CD4-positive, alpha-beta T cell treated with Interleukin-4 for 4 hours (primary cell): ENCODE measurements around the gene CYP4F2.
"Not testable (repeated sequence)": the region's sequence is repeated elsewhere in the genome, so short reads cannot be mapped to it uniquely, and the experiment has no call there.

Experiments used
- DNase-seq: peaks from one replicate; pipeline ENCODE4 v3.0.0-alpha.2; 2020

CYP4F2 gene

DNA sequence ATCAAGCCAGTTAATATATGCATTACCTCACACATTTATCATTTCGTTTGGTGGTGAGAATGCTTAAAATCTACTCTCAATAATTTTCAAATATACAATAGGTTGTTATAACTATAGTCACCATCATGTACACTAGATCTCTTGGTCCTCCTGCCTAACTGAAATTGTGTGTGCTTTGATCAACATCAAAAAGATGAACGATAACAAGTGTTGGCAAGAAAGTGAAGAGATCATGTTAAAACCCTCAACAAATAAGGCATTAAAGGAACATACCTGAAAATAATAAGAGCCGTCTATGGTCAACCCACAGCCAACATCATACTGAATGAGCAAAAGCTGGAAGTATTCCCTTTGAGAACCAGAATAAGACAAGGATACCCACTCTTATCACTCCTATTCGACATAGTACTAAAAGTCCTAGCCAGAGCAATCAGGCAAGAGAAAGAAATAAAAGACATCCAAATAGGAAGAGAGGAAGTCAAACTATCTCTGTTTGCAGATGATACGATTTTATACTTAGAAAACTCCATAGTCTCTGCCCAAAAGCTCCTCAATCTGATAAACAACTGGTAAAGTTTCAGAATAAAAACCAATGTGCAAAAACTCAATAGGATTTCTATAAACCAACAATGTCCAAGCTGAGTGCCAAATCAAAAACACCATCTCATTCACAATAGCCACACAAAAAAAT is 54.5 kb downstream of the CYP4F2 start:
- no peak for DNase-seq

DNA sequence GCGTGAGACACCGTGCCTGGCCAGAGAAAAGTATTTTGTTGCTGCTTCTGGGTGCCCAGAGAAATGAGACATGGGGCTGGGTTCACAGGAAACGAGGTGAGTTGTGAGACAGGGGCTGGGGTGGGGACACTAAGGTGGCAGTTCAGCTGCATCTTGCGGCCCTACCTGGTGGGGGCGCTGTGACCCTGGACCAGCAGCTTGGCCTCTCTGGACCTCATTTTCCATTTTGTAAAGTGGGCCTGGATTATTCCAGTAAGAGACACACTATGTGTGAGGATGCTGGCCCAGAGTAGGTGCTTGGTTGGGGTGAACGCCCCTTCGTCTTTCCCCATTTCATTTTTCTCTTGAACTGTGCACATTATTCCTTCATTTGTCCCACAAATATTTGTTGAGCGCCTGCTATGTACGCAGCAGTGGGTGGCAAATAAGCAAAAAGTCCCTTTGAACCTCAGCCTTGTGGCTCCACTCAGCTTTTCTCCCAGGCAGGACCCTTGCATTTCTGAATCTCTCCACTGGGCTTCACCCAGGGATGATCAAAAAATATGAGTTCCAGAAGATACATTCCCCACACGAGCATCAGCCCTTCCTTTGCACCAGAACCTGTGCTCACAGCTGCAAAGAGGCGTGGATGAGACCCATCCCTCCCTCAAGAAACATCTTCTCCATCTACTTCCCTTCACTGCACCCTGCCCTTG is 55.9 kb downstream of the CYP4F2 start:
- no peak for DNase-seq

DNA sequence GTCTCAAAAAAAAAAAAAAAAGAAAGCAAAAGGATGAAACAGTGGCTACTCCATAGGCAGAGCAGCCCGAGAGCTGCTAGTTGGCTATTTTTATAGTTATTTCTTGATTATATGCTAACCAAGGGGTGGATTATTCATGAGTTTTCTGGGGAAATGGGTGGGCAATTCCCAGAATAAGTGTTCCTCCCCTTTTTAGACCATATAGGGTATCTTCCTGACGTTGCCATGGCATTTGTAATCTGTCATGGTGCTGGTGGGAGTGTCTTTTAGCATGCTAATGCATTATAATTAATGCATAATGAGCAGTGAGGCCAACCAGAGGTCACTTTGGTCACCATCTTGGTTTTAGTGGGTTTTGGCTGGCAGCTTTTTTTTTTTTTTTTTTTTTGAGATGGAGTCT is 57.0 kb downstream of the CYP4F2 start:
- no peak for DNase-seq

- DNase-seq: not testable (repeated sequence)
Observed at GRCh38 chr19:15839888-15840287, 58.0 kb downstream of the CYP4F2 start.

- DNase-seq: no peak
Observed at GRCh38 chr19:15838351-15838750, 59.5 kb downstream of the CYP4F2 start.

- peak; percentile 4 for DNase-seq
Observed at GRCh38 chr19:15837221-15837731, 60.6 kb downstream of the CYP4F2 start.

GRCh38 chr19:15836330-15837220 is 61.3 kb downstream of the CYP4F2 start:
- DNase-seq: peak; percentile 95

DNA sequence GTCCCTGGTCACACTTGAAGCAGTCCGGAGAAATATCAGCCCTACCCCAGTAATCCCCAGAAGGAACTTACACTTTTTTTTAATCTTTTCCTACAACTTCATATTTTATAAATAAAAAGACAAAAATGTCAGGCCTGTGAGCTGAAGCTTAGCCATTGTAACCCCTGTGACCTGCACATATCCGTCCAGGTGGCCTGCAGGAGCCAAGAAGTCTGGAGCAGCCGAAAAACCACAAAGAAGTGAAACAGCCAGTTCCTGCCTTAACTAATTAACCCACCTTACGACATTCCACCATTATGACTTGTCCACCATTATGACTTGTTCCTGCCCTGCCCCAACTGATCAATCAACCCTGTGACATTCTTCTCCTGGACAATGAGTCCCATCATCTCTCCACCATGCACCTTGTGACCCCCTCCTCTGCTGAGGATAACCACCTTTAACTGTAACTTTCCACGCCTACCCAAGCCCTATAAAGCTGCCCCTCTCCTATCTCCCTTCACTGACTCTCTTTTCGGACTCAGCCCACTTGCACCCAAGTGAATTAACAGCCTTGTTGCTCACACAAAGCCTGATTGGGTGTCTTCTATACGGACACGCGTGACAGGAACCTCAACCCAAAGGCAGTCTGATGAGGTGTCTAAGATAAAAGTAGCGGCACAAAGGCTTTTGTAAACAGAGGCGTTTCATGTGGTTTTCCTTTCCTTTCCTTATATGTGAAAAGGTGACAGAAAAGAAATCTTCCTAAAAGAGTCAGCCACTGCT is 62.1 kb downstream of the CYP4F2 start:
- peak; percentile 89 for DNase-seq

DNA sequence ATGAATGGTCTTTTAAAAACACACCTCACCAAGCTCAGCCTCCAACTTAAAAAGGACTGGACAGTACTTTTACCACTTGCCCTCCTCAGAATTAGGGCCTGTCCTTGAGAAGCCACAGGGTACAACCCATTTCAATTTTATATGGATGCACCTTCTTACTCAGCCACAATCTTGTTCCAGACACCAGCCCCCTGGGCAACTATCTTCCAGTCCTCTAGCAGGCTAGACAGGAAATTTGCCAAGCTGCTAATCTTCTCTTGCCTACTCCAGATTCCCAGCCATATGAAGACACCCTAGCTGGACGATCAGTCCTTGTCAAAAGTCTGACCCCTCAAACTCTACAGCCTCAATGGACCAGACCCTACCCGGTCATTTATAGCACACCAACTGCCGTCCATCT is 63.6 kb downstream of the CYP4F2 start:
- not testable (repeated sequence) for DNase-seq

- no peak for DNase-seq
Observed at GRCh38 chr19:15831626-15832025, 66.2 kb downstream of the CYP4F2 start.

GRCh38 chr19:15829786-15830185 is 68.1 kb downstream of the CYP4F2 start:
- DNase-seq: no peak

GRCh38 chr19:15829306-15829698 is 68.6 kb downstream of the CYP4F2 start:
- DNase-seq: no peak

DNA sequence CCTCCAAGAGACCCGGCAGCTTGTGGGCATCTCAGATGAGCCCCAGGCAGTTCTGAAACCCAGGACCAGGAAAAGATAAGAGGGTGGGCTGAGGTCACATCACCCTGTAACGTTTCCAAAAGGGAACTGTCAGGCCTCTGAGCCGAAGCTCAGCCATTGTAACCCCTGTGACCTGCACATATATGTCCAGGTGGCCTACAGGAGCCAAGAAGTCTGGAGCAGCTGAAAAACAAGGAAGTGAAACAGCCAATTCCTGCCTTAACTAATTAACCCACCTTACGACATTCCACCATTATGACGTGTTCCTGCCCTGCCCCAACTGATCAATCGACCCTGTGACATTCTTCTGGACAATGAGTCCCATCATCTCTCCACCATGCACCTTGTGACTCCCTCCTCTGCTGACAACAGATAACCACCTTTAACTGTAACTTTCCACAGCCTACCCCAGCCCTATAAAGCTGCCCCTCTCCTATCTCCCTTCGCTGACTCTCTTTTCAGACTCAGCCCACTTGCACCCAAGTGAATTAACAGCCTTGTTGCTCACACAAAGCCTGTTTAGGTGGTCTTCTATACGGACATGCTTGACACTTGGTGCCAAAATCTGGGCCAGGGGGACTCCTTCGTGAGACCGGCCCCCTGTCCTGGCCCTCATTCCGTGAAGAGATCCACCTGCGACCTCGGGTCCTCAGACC is 69.1 kb downstream of the CYP4F2 start:
- DNase-seq: not testable (repeated sequence)

GRCh38 chr19:15828121-15828610 is 69.7 kb downstream of the CYP4F2 start:
- DNase-seq: no peak
